Prostate gland (tissue), 2 donors: ENCODE results near the gene ERAL1. TPM values are rescaled to one million over a fixed set of nuclear protein-coding genes. Genes with fewer than 3 reads are reported as not detected.

Source experiments
- DNase-seq: peaks from one replicate; pipeline ENCODE4 v3.0.0-alpha.2; 2019; ENCODE audit warnings: low spot score
- H3K27ac ChIP-seq, 2 donors: fragments of 200-600 bp; sonication (generic); 2 replicates each; pipeline ENCODE4 v1.5.1; 2017 to 2019
- H3K27me3 ChIP-seq: fragments of 200-600 bp; sonication (generic); replicated peaks from 2 replicates; pipeline ENCODE4 v1.5.1; 2019; ENCODE audit not compliant: insufficient read depth
- H3K36me3 ChIP-seq, 2 donors: fragments of 200-600 bp; sonication (generic); 1 replicate in 1 of 2; 2 replicates in 1 of 2; pipeline versions ENCODE4 v1.5.1 to v1.8.1; 2017 to 2019
- H3K4me1 ChIP-seq: fragments of 200-600 bp; sonication (generic); replicated peaks from 2 replicates; pipeline ENCODE4 v1.5.1; 2019
- H3K4me3 ChIP-seq, 2 donors: fragments of 200-600 bp; sonication (generic); 2 replicates each; pipeline ENCODE4 v1.5.1; 2017 to 2019
- H3K9me3 ChIP-seq: fragments of 200-600 bp; sonication (generic); 2 replicates; pipeline ENCODE4 v1.5.1; 2017
- POLR2A ChIP-seq: fragments of 450-650 bp; IDR thresholded peaks from one replicate; pipeline ENCODE4 v1.6.1; 2016; ENCODE audit warnings: antibody characterized with exemption, mild to moderate bottlenecking
- POLR2AphosphoS5 ChIP-seq: sonication (generic); formaldehyde crosslinking; IDR thresholded peaks from one replicate; pipeline ENCODE4 v1.6.1; 2017; ENCODE audit warnings: antibody characterized with exemption
- WGBS: methylation state at CpG from one replicate; pipeline ENCODE4 v1.1.5; 2018; 5-methylcytosine and 5-hydroxymethylcytosine counted together
- intact Hi-C: fragments of 100-400 bp; cut with DNase I; formaldehyde crosslinking; loops from one replicate; pipeline ENCODE4 v1.14.2; 2022
- total RNA-seq, 2 donors: library from RNA; depleted of rRNA; stranded (reverse); fragments of >200 nt; gene quantifications; one replicate each; pipeline ENCODE4 v1.1.0, GENCODE V29; 2016
- TF ChIP-seq, protein P1 (sequence below), 4 experiments: fragments of 200-600 bp in 2 of 4; fragments of 450-650 bp in 2 of 4; sonication (generic) in 2 of 4; IDR thresholded peaks; 1 replicate in 3 of 4; 2 replicates in 1 of 4; pipeline ENCODE4 v1.5.1; 2016 to 2019; ENCODE audit warnings: antibody characterized with exemption in 4 of 4, mild to moderate bottlenecking in 2 of 4, moderate library complexity in 2 of 4

Gene ERAL1
- total RNA-seq, 2 donors from 2014 or later = 49.9 to 70.8 TPM

DNA sequence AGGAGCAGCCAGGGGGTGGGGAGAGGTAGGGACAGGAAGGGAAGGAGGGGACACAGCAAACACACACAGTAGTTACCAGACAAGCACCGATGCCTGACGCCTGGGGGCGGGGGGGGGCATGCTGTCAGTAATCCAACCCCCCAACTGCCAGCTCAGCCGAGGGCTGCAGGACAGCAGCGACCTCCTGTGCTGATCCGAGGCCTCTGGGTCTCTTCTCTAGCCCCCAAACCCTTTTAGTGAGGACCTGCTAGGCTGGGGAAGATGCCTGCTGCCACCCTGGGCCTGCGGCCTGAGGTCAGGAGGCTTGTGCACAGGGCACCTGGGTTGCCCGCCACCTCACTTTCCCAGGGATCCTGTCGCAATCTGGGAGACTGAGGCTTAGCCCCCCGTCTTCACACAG lies 31.1 kb downstream of the ERAL1 start:
- 64% methylated on average over 10 of the region's 10 CpGs for whole genome bisulfite sequencing
- no peak overlapping the region for H3K4me3 ChIP-seq
- H3K27me3 ChIP-seq = no peaks in the 10 kb centered on the region
- intact Hi-C loops = no loop called here
- H3K4me1 ChIP-seq = no peaks in the 10 kb centered on the region
- no peak for DNase-seq
- H3K27ac ChIP-seq = no peak overlapping the region
- H3K36me3 ChIP-seq = peaks cover 20 to 26% of the 10 kb centered on the region in 2 donors
- H3K9me3 ChIP-seq = no peaks in the 10 kb centered on the region
- TF ChIP-seq, protein P1, sequence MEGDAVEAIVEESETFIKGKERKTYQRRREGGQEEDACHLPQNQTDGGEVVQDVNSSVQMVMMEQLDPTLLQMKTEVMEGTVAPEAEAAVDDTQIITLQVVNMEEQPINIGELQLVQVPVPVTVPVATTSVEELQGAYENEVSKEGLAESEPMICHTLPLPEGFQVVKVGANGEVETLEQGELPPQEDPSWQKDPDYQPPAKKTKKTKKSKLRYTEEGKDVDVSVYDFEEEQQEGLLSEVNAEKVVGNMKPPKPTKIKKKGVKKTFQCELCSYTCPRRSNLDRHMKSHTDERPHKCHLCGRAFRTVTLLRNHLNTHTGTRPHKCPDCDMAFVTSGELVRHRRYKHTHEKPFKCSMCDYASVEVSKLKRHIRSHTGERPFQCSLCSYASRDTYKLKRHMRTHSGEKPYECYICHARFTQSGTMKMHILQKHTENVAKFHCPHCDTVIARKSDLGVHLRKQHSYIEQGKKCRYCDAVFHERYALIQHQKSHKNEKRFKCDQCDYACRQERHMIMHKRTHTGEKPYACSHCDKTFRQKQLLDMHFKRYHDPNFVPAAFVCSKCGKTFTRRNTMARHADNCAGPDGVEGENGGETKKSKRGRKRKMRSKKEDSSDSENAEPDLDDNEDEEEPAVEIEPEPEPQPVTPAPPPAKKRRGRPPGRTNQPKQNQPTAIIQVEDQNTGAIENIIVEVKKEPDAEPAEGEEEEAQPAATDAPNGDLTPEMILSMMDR (IDR thresholded peaks at IDR 0.05) = no peak
- TF ChIP-seq POLR2AphosphoS5 (no peak), POLR2A (no peak)

DNA sequence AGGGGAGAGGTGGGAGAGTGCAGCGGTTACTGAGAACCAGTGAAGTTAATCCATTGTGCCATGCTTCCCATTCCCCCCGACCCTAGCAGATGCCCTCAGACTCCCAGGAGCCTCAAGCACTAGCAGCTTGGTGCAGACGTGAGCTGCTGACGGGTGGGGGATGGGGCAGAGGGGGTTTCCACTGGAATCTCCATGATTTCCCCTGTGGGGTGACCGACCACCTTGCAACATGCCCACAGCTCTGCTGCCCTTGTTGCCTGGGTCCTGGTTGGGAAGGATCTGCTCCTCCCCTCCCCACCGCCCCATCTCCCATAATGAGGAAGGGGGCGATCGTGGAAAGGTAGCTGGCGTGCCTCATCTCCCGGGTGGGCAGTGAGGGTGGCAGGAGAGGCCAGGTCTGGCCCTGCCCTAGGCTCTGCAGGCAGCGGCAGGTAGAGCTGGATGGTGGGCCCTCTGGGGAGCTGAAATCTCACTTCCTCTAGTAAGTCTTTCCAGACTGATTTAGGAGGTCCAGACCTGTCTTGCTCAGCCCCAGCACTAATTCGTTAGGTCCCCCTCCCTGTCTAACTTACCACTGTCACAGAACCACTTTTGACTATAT lies 33.2 kb downstream of the ERAL1 start:
- no peaks in the 10 kb centered on the region for H3K27me3 ChIP-seq
- TF ChIP-seq POLR2AphosphoS5 (no peak), POLR2A (no peak)
- TF ChIP-seq, protein P1 (IDR thresholded peaks at IDR 0.05) = no peak
- no peak for DNase-seq
- no peak overlapping the region for H3K27ac ChIP-seq
- no peaks in the 10 kb centered on the region for H3K9me3 ChIP-seq
- WGBS = 83% methylated on average over 12 of the region's 12 CpGs
- no peak overlapping the region for H3K4me3 ChIP-seq
- intact Hi-C loops = no loop called here
- H3K4me1 ChIP-seq = no peaks in the 10 kb centered on the region
- peaks cover under 1 to 11% of the 10 kb centered on the region in 2 donors for H3K36me3 ChIP-seq

DNA sequence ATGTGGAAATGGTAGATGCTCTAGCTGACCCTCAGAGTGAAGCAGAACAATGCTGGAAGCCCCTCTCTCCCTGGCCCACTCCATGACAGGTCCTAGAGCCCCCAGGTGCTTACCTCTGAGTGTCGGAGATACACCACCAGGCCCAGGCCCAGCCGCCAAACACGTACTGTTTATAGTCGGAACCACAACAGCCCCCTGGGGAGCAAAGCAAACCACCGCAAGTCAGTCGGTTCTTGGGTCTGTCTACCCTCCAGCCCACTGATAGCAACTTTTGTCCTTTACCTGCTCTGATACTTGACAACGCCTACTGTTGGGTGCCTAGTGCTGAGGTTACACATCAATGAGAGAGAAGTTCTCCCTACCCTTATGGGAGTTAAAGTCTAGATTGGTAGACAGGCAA lies 34.0 kb downstream of the ERAL1 start:
- Histone ChIP-seq H3K4me3 (no peak overlapping the region), H3K36me3 (peaks cover 0 to 2% of the 10 kb centered on the region in 2 donors), H3K27me3 (no peaks in the 10 kb centered on the region), H3K9me3 (no peaks in the 10 kb centered on the region), H3K4me1 (no peaks in the 10 kb centered on the region), H3K27ac (no peak overlapping the region)
- WGBS = 77% methylated on average over 7 of the region's 7 CpGs
- TF ChIP-seq, protein P1 (IDR thresholded peaks at IDR 0.05) = no peak
- TF ChIP-seq POLR2AphosphoS5 (no peak), POLR2A (no peak)
- intact Hi-C loops = no loop called here
- no peak for DNase-seq

DNA sequence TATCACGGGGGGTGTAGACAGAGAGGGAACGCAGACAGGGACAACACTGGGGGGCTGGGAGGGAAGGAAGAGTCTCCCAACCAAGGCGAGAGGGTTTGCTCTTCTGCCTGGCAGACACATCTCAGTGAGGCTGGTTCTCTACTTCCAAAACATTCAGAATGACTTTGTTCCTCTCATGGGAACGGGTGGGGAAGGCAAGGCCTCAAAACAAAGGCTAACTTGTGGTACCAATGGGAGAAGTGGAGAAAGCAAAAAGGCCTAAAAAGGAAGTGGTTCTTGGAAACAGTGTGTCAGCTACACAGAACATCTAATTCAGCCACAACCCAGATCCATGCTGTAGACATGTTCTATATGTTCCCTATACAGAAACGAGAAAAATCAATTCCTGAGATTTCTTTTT lies 35.2 kb downstream of the ERAL1 start:
- Histone ChIP-seq H3K36me3 (no peaks in the 10 kb centered on the region), H3K9me3 (no peaks in the 10 kb centered on the region), H3K27me3 (no peaks in the 10 kb centered on the region), H3K4me1 (no peaks in the 10 kb centered on the region), H3K4me3 (no peak overlapping the region), H3K27ac (no peak overlapping the region)
- TF ChIP-seq POLR2A (no peak), POLR2AphosphoS5 (no peak)
- TF ChIP-seq, protein P1 (IDR thresholded peaks at IDR 0.05) = no peak
- intact Hi-C loops = no loop called here
- DNase-seq = no peak
- 76% methylated on average over 5 of the region's 5 CpGs for WGBS

DNA sequence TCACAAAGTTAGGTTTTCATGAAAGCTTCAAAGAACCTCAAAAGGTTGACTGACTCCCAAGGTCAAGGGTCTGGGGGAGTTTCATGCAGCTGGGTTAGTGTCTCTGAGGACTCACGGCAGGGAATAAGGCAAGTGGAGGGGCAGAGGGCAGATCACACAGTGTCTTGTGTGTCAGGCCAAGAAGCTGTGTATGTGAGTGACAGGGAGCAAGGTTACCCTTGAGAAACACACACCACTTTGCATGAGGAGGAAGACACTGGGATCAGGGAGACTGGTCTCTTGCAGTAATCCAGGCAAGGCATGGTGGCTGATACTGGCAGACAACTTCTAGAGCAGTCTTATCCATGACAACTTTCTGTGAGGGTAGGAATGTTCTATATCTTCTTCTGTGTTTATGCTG lies 36.4 kb downstream of the ERAL1 start:
- H3K4me3 ChIP-seq = no peak overlapping the region
- TF ChIP-seq POLR2AphosphoS5 (no peak), POLR2A (no peak)
- TF ChIP-seq, protein P1 (IDR thresholded peaks at IDR 0.05) = no peak
- no peaks in the 10 kb centered on the region for H3K9me3 ChIP-seq
- no peaks in the 10 kb centered on the region for H3K36me3 ChIP-seq
- H3K27ac ChIP-seq = no peak overlapping the region
- peaks cover 4% of the 10 kb centered on the region for H3K4me1 ChIP-seq
- DNase-seq = no peak
- WGBS = 100% methylated on average over 1 of the region's 1 CpG
- H3K27me3 ChIP-seq = no peaks in the 10 kb centered on the region
- intact Hi-C loops = no loop called here
